ENCODE measurements around the gene CACNA2D2. TPM values are rescaled to one million over a fixed set of nuclear protein-coding genes. Genes with fewer than 3 reads are reported as not detected.

Gene CACNA2D2
- total and polyA plus RNA-seq, 2 donors (not counting 1 experiment from before 2014, with no cell fraction given) = 0.06 TPM; not detected in 1

- H3K27me3 ChIP-seq (ENCODE audit: control insufficient read depth, insufficient read depth, low read length) = no peaks in the 10 kb centered on the region
- no peaks in the 10 kb centered on the region for H3K36me3 ChIP-seq (ENCODE audit: control insufficient read depth, insufficient read depth, low read length)
- H3K9ac ChIP-seq (ENCODE audit: insufficient read depth, low read length) = no peak overlapping the region
- H4K20me1 ChIP-seq (ENCODE audit: control insufficient read depth, extremely low read depth, insufficient read depth, low read length) = no peaks in the 10 kb centered on the region
- H2AFZ ChIP-seq (ENCODE audit: low read length) = no peak overlapping the region
- H3K4me1 ChIP-seq (ENCODE audit: control insufficient read depth, extremely low read depth, insufficient read depth, low read length) = peaks cover 3% of the 10 kb centered on the region
- no peaks in the 10 kb centered on the region for H3K9me3 ChIP-seq (ENCODE audit: control insufficient read depth, insufficient read depth, low read depth, low read length)
- no peak for DNase-seq (ENCODE audit: low read depth in 2 of 2)
- H3K4me2 ChIP-seq (ENCODE audit: extremely low read depth, insufficient read depth, low read length) = peak overlapping the region; percentile 76
- no peak for TF ChIP-seq EZH2 (IDR thresholded peaks at IDR 0.05; ENCODE audit: low read length, missing control alignments)
- TF ChIP-seq CTCF (conservative IDR thresholded peaks at IDR 0.05 in 1 of 2, IDR thresholded peaks at IDR 0.05 in 1 of 2; ENCODE audit: low read depth in 1 of 2, low read length in 2 of 2) = no peak
- H3K4me3 ChIP-seq (replicated peaks in 1 of 4; ENCODE audit: control extremely low read depth in 1 of 4, insufficient read depth in 1 of 4, low read depth in 3 of 4, low read length in 4 of 4) = peak overlapping the region; percentile 36 to 61 (median 50)
- no peak overlapping the region for H3K27ac ChIP-seq (ENCODE audit: insufficient read depth, low read length)
- H3K79me2 ChIP-seq (ENCODE audit: control insufficient read depth, insufficient read depth, low read length) = peaks cover 3% of the 10 kb centered on the region
Observed at GRCh38 chr3:50345008-50345407, 158.4 kb downstream of the CACNA2D2 start.

- no peak overlapping the region for H3K27ac ChIP-seq (ENCODE audit: insufficient read depth, low read length)
- no peaks in the 10 kb centered on the region for H4K20me1 ChIP-seq (ENCODE audit: control insufficient read depth, extremely low read depth, insufficient read depth, low read length)
- H3K27me3 ChIP-seq (ENCODE audit: control insufficient read depth, insufficient read depth, low read length) = no peaks in the 10 kb centered on the region
- H3K4me2 ChIP-seq (ENCODE audit: extremely low read depth, insufficient read depth, low read length) = no peak overlapping the region
- no peak for TF ChIP-seq CTCF (conservative IDR thresholded peaks at IDR 0.05 in 1 of 2, IDR thresholded peaks at IDR 0.05 in 1 of 2; ENCODE audit: low read depth in 1 of 2, low read length in 2 of 2)
- no peak for TF ChIP-seq EZH2 (IDR thresholded peaks at IDR 0.05; ENCODE audit: low read length, missing control alignments)
- no peaks in the 10 kb centered on the region for H3K36me3 ChIP-seq (ENCODE audit: control insufficient read depth, insufficient read depth, low read length)
- H3K79me2 ChIP-seq (ENCODE audit: control insufficient read depth, insufficient read depth, low read length) = peaks cover 12% of the 10 kb centered on the region
- peaks cover 5% of the 10 kb centered on the region for H3K4me1 ChIP-seq (ENCODE audit: control insufficient read depth, extremely low read depth, insufficient read depth, low read length)
- no peak for DNase-seq (ENCODE audit: low read depth in 2 of 2)
- no peak overlapping the region for H2AFZ ChIP-seq (ENCODE audit: low read length)
- no peak overlapping the region for H3K4me3 ChIP-seq (replicated peaks in 1 of 4; ENCODE audit: control extremely low read depth in 1 of 4, insufficient read depth in 1 of 4, low read depth in 3 of 4, low read length in 4 of 4)
- no peak overlapping the region for H3K9ac ChIP-seq (ENCODE audit: insufficient read depth, low read length)
- H3K9me3 ChIP-seq (ENCODE audit: control insufficient read depth, insufficient read depth, low read depth, low read length) = no peaks in the 10 kb centered on the region
Observed at GRCh38 chr3:50342813-50343633, 160.4 kb downstream of the CACNA2D2 start.

- H2AFZ ChIP-seq (ENCODE audit: low read length) = no peak overlapping the region
- no peak overlapping the region for H3K9ac ChIP-seq (ENCODE audit: insufficient read depth, low read length)
- H3K9me3 ChIP-seq (ENCODE audit: control insufficient read depth, insufficient read depth, low read depth, low read length) = no peaks in the 10 kb centered on the region
- H3K4me3 ChIP-seq (replicated peaks in 1 of 4; ENCODE audit: control extremely low read depth in 1 of 4, insufficient read depth in 1 of 4, low read depth in 3 of 4, low read length in 4 of 4) = no peak overlapping the region
- no peak overlapping the region for H3K4me2 ChIP-seq (ENCODE audit: extremely low read depth, insufficient read depth, low read length)
- DNase-seq (ENCODE audit: low read depth in 2 of 2) = no peak
- TF ChIP-seq EZH2 (IDR thresholded peaks at IDR 0.05; ENCODE audit: low read length, missing control alignments) (no peak), CTCF (conservative IDR thresholded peaks at IDR 0.05 in 1 of 2, IDR thresholded peaks at IDR 0.05 in 1 of 2; ENCODE audit: low read depth in 1 of 2, low read length in 2 of 2) (no peak)
- H4K20me1 ChIP-seq (ENCODE audit: control insufficient read depth, extremely low read depth, insufficient read depth, low read length) = no peaks in the 10 kb centered on the region
- no peak overlapping the region for H3K27ac ChIP-seq (ENCODE audit: insufficient read depth, low read length)
- H3K27me3 ChIP-seq (ENCODE audit: control insufficient read depth, insufficient read depth, low read length) = no peaks in the 10 kb centered on the region
- H3K4me1 ChIP-seq (ENCODE audit: control insufficient read depth, extremely low read depth, insufficient read depth, low read length) = peaks cover 8% of the 10 kb centered on the region
- no peaks in the 10 kb centered on the region for H3K36me3 ChIP-seq (ENCODE audit: control insufficient read depth, insufficient read depth, low read length)
- H3K79me2 ChIP-seq (ENCODE audit: control insufficient read depth, insufficient read depth, low read length) = peaks cover 16% of the 10 kb centered on the region
Observed at GRCh38 chr3:50341996-50342650, 161.3 kb downstream of the CACNA2D2 start.

All from fibroblast of lung (primary cell).